Psoas muscle (tissue), 8 donors: ENCODE data around the gene FAM20A. TPM values are rescaled to one million over a fixed set of nuclear protein-coding genes. Genes with fewer than 3 reads are reported as not detected.

Experiments used
- ATAC-seq, 4 donors: fragments of 200-7000 bp; cut with Tn5 transposase; one replicate each; pipeline ENCODE4 v1.9.1; 2020; ENCODE audit warnings: moderate library complexity in 3 of 4, mild to moderate bottlenecking in 2 of 4
- DNase-seq, 2 donors: peaks; one replicate each; pipeline ENCODE4 v3.0.0-alpha.2; 2020
- H3K27ac ChIP-seq: fragments of 200-600 bp; one replicate; pipeline ENCODE4 v1.8.0; 2022
- H3K27me3 ChIP-seq, 3 donors: fragments of 200-600 bp in 1 of 3; one replicate each; pipeline versions ENCODE4 v1.6.1 to v1.8.0; 2013 to 2022; ENCODE audit warnings: low read length in 2 of 3, mild to moderate bottlenecking in 2 of 3, moderate library complexity in 1 of 3; ENCODE audit not compliant: insufficient read depth in 3 of 3
- H3K36me3 ChIP-seq, 2 donors: fragments of 200-600 bp in 1 of 2; one replicate each; pipeline versions ENCODE4 v1.6.1 to v1.8.0; 2013 to 2022; ENCODE audit warnings: low read depth in 1 of 2, mild to moderate bottlenecking in 1 of 2, moderate library complexity in 1 of 2; ENCODE audit not compliant: insufficient read depth in 1 of 2
- H3K4me1 ChIP-seq: fragments of 200-600 bp; one replicate; pipeline ENCODE4 v1.8.0; 2022
- H3K4me3 ChIP-seq: fragments of 200-600 bp; one replicate; pipeline ENCODE4 v1.8.0; 2022; ENCODE audit warnings: mild to moderate bottlenecking
- H3K9me3 ChIP-seq: fragments of 200-600 bp; one replicate; pipeline ENCODE4 v1.8.0; 2022
- WGBS, 3 donors: extraction: QIAGEN DNeasy Blood & Tissue Kit; methylation state at CpG; one replicate each; pipeline versions ENCODE4 v1.1.6 to v1.1.7; 2013; 5-methylcytosine and 5-hydroxymethylcytosine counted together
- intact Hi-C, 2 donors: fragments of 100-400 bp; cut with DNase I; formaldehyde crosslinking; loops; one replicate each; pipeline versions ENCODE4 v1.11.0 to v1.14.2; 2022
- polyA plus RNA-seq, 3 donors: library from polyadenylated mRNA; stranded (reverse); fragments of 200-250 nt; gene quantifications; one replicate each; pipeline ENCODE4 v1.2.3, GENCODE V29; 2013
- total RNA-seq, 4 donors: library from RNA; stranded (reverse); fragmentation: NEBNext Ultra II Directional in 2 of 4; extraction: Animal tissue kit (Norgen Biotek cat#: 25700) in 2 of 4; gene quantifications; one replicate each; pipeline versions ENCODE4 v1.2.1 to v1.2.4, GENCODE V29; 2021 to 2023
- TF ChIP-seq, protein P1 (sequence below): fragments of 200-600 bp; IDR thresholded peaks from one replicate; pipeline ENCODE4 v1.8.0; 2022; ENCODE audit warnings: antibody characterized with exemption
- donor health status: healthy with polysubstance abuse.
- donor health status: DM: no; HTN: no; CAD: no; lungs with moderate emphysema.
- donor health status: Bipolar disorder and iron deficiency.
- donor health status: healthy.
- donor health status: DM: yes; HTN: yes; CAD: no.
- donor health status: DM: no; HTN: no; CAD: no.
- donor health status: DM: no; HTN: no; CAD: no.
- donor health status: DM: yes; HTN: yes; CAD: no.

Gene FAM20A
- total and polyA plus RNA-seq, 7 donors: 0.83 to 7.1 (median 1.8) TPM

- peaks cover 2% of the 10 kb centered on the region for H3K9me3 ChIP-seq
- peaks cover 0 to 50% (median 11%) of the 10 kb centered on the region in 3 donors for H3K27me3 ChIP-seq
- intact Hi-C loops: no loop called here
- WGBS, 3 donors: 73 to 76% (median 74%) methylated on average over 5 of the region's 5 CpGs
- peak overlapping the region; percentile 61 for H3K27ac ChIP-seq
- no peak overlapping the region for H3K4me3 ChIP-seq
- H3K36me3 ChIP-seq: no peaks in the 10 kb centered on the region
- TF ChIP-seq, protein P1, sequence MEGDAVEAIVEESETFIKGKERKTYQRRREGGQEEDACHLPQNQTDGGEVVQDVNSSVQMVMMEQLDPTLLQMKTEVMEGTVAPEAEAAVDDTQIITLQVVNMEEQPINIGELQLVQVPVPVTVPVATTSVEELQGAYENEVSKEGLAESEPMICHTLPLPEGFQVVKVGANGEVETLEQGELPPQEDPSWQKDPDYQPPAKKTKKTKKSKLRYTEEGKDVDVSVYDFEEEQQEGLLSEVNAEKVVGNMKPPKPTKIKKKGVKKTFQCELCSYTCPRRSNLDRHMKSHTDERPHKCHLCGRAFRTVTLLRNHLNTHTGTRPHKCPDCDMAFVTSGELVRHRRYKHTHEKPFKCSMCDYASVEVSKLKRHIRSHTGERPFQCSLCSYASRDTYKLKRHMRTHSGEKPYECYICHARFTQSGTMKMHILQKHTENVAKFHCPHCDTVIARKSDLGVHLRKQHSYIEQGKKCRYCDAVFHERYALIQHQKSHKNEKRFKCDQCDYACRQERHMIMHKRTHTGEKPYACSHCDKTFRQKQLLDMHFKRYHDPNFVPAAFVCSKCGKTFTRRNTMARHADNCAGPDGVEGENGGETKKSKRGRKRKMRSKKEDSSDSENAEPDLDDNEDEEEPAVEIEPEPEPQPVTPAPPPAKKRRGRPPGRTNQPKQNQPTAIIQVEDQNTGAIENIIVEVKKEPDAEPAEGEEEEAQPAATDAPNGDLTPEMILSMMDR: no peak
- ATAC-seq (no peak), DNase-seq (no peak)
- no peaks in the 10 kb centered on the region for H3K4me1 ChIP-seq
These were observed 1.1 kb upstream of the FAM20A start for GRCh38 chr17:68602289-68602688.

DNA sequence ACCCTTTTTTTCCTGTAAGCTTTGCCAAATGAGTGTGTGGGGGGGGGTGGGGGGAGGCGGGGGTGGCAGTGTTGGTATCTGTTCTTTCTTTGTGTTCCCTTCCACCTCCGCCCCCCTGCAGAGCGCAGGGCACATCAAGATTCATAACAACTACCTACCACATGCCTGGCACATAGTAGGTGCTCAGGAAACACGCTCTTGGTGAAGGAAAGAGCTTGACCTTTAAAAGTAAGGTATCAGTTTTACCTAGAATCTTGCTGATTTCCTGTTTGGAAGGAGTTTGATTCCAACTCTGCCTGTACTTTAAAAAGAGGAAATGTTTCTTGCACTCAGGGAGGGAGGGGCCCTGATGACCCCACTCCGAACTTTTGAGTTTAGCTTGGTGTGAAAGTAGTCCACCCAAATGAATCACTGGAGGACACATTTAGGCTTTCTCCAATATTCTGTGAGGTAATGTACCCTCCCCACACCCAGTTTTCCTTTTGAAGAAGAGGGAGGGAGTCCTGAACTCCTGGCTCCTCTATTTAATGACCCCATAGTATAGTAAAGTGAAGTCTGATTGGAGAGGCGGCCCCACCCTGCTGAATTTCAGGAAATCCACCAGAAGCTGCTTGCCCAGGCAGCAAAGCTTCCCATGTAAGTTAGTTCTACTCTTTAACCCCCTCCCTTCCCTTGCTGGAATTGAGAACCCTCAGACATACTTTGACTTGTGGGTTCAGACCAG lies 560 bp upstream of the FAM20A start:
- TF ChIP-seq, protein P1: no peak
- Histone ChIP-seq H3K4me1 (no peaks in the 10 kb centered on the region), H3K36me3 (no peaks in the 10 kb centered on the region), H3K27me3 (peaks cover 0 to 50% (median 11%) of the 10 kb centered on the region in 3 donors), H3K27ac (peak overlapping the region; percentile 61), H3K9me3 (no peaks in the 10 kb centered on the region), H3K4me3 (peak overlapping the region; percentile 73)
- intact Hi-C loops: no loop called here
- peak in 1 of 2 donors; percentile 48 for DNase-seq
- peak in 1 of 4 donors; percentile 35 for ATAC-seq
- 57 to 61% (median 61%) methylated on average over 6 of the region's 6 CpGs for WGBS, 3 donors

DNA sequence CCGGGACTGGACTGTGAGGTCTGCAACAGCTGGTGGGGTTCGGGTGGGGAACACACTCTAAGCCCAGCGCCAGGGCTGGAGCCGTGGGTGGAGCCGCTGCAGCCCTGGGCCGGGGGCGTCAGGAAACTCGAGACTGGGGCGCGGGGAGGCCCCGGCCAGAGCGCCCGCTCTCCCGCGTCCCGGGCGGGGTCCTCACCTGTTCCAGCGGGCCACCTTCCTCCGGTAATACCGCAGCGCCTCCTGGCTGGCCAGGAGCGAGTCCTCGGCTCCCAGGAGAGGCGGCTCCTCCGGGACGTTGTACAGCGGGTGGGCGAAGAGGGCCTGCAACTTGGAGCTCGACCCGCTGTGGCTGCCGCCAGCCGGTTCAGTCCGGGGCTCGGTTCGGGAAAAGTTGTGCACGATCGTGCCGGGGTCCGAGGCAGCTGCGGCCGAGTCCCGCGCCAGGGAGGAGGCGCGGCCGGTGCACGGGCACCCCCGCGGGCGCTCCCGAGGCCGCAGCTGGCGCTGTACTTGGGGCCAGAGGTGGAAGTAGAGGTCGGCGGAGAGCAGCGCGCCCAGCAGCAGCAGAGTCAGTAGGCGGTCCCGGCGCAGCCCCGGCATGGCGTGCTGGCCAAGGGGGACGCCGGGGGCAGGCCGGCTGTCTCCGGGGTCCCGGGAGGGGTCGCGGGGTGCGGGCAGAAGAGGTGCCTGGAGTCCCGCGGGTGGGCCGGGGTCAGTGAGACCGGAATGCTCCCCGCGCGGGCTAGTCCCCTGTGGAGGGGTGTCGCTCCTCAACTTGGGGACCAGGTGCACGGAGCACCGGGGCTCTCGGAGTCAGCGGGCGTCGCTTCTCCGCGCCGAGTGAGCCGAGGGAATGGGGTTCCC lies 868 bp downstream of the FAM20A start:
- Histone ChIP-seq H3K4me1 (no peaks in the 10 kb centered on the region), H3K4me3 (peak overlapping the region; percentile 73), H3K36me3 (no peaks in the 10 kb centered on the region), H3K27ac (peak overlapping the region; percentile 61), H3K9me3 (no peaks in the 10 kb centered on the region), H3K27me3 (peaks cover 0 to 50% (median 11%) of the 10 kb centered on the region in 3 donors)
- TF ChIP-seq, protein P1: no peak
- WGBS, 3 donors: 2 to 4% (median 4%) methylated on average over 62 to 88 of the region's 88 CpGs
- ATAC-seq (peak; percentile 45 to 60 (median 47)), DNase-seq (peak; percentile 50 to 63)
- intact Hi-C loops: no loop called here

DNA sequence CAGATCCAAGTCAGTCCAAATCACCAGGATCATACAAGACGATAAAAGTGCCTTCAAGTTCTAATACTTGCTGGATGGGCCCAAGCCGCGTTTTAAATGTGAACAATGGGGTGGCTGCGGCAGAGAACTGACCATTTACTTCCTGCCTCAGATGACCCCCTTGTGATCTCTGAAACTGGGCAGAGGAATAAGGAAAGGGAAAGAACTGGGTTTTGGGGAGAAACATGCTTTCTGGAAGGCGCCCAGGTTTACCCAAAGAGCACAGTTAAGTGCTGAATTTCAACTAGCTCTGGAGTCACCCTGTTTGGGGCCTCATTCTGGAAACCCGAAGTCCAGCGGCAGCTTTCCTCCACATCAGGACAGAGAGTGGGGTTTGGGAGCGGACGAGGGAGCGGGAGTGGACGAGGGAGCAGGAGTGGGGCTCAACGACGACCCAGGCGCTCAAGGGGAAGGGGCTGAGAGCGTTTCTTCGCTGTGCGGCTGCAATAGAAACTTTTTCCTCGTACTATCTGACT lies 1.6 kb downstream of the FAM20A start:
- ATAC-seq: peak in 1 of 4 donors; percentile 22
- TF ChIP-seq, protein P1: no peak
- H3K4me3 ChIP-seq: peak overlapping the region; percentile 73
- H3K27me3 ChIP-seq: peaks cover 0 to 50% (median 11%) of the 10 kb centered on the region in 3 donors
- H3K4me1 ChIP-seq: no peaks in the 10 kb centered on the region
- peak in 1 of 2 donors; percentile 56 for DNase-seq
- no peaks in the 10 kb centered on the region for H3K36me3 ChIP-seq
- intact Hi-C loops: no loop called here
- H3K27ac ChIP-seq: peak overlapping the region; percentile 61
- 54 to 64% (median 58%) methylated on average over 18 of the region's 18 CpGs for WGBS, 3 donors
- no peaks in the 10 kb centered on the region for H3K9me3 ChIP-seq
